ENCODE measurements around the gene DNM3.

- TF ChIP-seq USF2 (IDR thresholded peaks at IDR 0.05; ENCODE audit: low read length) (no peak), CTCF (IDR thresholded peaks at IDR 0.05; ENCODE audit: control extremely low read depth in 1 of 3, insufficient read depth in 1 of 3, low read depth in 1 of 3, low read length in 3 of 3) (no peak), TAF1 (IDR thresholded peaks at IDR 0.05; ENCODE audit: low read depth, low read length) (no peak), EP300 (IDR thresholded peaks at IDR 0.05; ENCODE audit: borderline replicate concordance in 1 of 2, low read depth in 2 of 2, low read length in 2 of 2) (no peak), EGR1 (IDR thresholded peaks at IDR 0.05; ENCODE audit: borderline replicate concordance, low read depth, low read length) (no peak), MAX (IDR thresholded peaks at IDR 0.05) (no peak), RBBP5 (IDR thresholded peaks at IDR 0.05; ENCODE audit: borderline replicate concordance, low read depth, low read length) (no peak)
These were observed 411.0 kb downstream of the DNM3 start for GRCh38 chr1:172252321-172252720.

Data from H1 (cell line).